ENCODE results near the gene ST6GAL1.
"Not testable (repeated sequence)": the region's sequence is repeated elsewhere in the genome, so short reads cannot be mapped to it uniquely, and the experiment has no call there.

Gene ST6GAL1

GRCh38 chr3:186888569-186888968 is 41.8 kb upstream of the ST6GAL1 start:
- TF ChIP-seq, protein P1, sequence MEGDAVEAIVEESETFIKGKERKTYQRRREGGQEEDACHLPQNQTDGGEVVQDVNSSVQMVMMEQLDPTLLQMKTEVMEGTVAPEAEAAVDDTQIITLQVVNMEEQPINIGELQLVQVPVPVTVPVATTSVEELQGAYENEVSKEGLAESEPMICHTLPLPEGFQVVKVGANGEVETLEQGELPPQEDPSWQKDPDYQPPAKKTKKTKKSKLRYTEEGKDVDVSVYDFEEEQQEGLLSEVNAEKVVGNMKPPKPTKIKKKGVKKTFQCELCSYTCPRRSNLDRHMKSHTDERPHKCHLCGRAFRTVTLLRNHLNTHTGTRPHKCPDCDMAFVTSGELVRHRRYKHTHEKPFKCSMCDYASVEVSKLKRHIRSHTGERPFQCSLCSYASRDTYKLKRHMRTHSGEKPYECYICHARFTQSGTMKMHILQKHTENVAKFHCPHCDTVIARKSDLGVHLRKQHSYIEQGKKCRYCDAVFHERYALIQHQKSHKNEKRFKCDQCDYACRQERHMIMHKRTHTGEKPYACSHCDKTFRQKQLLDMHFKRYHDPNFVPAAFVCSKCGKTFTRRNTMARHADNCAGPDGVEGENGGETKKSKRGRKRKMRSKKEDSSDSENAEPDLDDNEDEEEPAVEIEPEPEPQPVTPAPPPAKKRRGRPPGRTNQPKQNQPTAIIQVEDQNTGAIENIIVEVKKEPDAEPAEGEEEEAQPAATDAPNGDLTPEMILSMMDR (conservative IDR thresholded peaks at IDR 0.05; ENCODE audit: low read depth, low read length), result no peak
- no peak for DNase-seq (ENCODE audit: low read depth)
- no peak overlapping the region for H3K4me3 ChIP-seq (ENCODE audit: low read depth, low read length)

DNA sequence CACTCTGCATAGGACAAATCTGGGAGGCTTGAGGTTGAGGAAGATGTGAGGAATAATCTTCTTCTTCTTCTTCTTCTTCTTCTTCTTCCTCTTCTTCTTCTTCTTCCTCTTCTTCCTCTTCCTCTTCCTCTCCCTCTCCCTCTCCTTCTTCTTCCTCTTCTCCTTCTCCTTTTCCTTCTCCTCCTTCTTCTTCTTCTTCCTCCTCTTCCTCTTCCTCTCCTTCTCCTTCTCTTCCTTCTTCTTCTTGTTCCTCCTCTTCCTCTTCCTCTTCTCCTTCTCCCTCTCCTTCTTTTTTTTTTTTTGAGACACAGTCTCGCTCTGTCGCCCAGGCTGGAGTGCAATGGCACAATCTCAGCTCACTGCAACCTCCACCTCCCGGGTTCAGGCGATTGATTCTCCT is 40.6 kb upstream of the ST6GAL1 start:
- H3K4me3 ChIP-seq (ENCODE audit: low read depth, low read length); DNase-seq (ENCODE audit: low read depth): not testable (repeated sequence)

- H3K4me3 ChIP-seq (ENCODE audit: low read depth, low read length), result no peak overlapping the region
- no peak for DNase-seq (ENCODE audit: low read depth)
- TF ChIP-seq, protein P1 (conservative IDR thresholded peaks at IDR 0.05; ENCODE audit: low read depth, low read length), result no peak
Observed at GRCh38 chr3:186890911-186891310, 39.4 kb upstream of the ST6GAL1 start.

- H3K4me3 ChIP-seq (ENCODE audit: low read depth, low read length); DNase-seq (ENCODE audit: low read depth): not testable (repeated sequence)
Observed at GRCh38 chr3:186893071-186893470, 37.3 kb upstream of the ST6GAL1 start.

DNA sequence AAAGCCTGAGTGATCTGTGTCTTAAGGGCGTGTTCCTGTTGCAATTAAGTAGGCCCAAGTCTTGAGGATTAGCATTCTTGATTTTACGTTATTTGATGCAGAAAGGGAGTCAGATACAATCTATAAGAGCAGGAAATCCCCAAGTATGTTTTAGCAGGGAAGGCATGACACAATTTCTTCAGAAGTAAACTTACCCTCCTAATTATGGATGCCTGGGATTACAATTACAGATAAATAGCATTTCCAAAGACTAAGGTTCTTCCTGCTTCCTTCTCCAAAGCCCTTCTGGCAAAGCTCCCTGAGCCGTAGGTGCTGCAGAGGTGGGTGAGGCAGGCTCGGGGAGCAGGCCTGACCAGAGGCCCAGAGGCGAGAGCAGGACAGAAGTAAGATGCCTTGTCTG is 34.9 kb upstream of the ST6GAL1 start:
- TF ChIP-seq, protein P1 (conservative IDR thresholded peaks at IDR 0.05; ENCODE audit: low read depth, low read length), result no peak
- DNase-seq (ENCODE audit: low read depth), result no peak
- H3K4me3 ChIP-seq (ENCODE audit: low read depth, low read length), result no peak overlapping the region

- no peak for DNase-seq (ENCODE audit: low read depth)
- H3K4me3 ChIP-seq (ENCODE audit: low read depth, low read length), result no peak overlapping the region
- TF ChIP-seq, protein P1 (conservative IDR thresholded peaks at IDR 0.05; ENCODE audit: low read depth, low read length), result no peak
Observed at GRCh38 chr3:186896006-186896405, 34.3 kb upstream of the ST6GAL1 start.

GRCh38 chr3:186896875-186897274 is 33.5 kb upstream of the ST6GAL1 start:
- H3K4me3 ChIP-seq (ENCODE audit: low read depth, low read length), result no peak overlapping the region
- DNase-seq (ENCODE audit: low read depth), result no peak
- TF ChIP-seq, protein P1 (conservative IDR thresholded peaks at IDR 0.05; ENCODE audit: low read depth, low read length), result no peak

DNA sequence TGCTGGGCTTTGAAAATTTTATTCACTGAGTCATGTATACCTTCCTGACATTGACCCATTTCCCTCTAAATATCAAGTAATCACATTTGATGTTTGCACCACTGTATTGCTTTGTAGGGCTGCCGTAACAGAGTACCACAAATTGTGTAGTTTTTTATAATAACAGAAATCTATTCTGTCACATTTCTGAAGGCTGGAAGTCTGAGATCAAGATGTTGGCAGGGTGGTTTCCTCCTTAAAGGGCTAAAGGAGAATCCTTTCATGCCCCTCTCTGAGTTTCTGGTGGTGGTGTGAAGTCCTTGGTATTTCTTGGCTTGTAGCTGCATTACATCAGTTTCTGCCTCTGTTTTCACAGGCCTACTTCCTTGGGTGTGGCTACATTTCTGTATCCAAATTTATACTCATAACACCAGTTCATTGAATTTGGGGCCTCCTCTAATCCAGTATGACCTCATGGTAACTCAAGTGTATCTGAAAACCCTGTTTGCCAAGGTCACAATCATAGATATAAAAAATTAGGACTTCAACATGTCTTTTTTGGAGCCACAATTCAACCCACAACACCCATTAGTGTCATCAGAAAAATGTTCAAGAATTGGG is 29.1 kb upstream of the ST6GAL1 start:
- TF ChIP-seq, protein P1 (conservative IDR thresholded peaks at IDR 0.05; ENCODE audit: low read depth, low read length), result no peak
- no peak overlapping the region for H3K4me3 ChIP-seq (ENCODE audit: low read depth, low read length)
- DNase-seq (ENCODE audit: low read depth), result peak; percentile 72

Data from choroid plexus epithelial cell (primary cell).